Psoas muscle (tissue), 8 donors: Measurements from ENCODE around the gene WDR88. TPM values are rescaled to one million over a fixed set of nuclear protein-coding genes. Genes with fewer than 3 reads are reported as not detected.

Source experiments
- ATAC-seq, 4 donors: fragments of 200-7000 bp; cut with Tn5 transposase; one replicate each; pipeline ENCODE4 v1.9.1; 2020; ENCODE audit warnings: moderate library complexity in 3 of 4, mild to moderate bottlenecking in 2 of 4
- DNase-seq, 2 donors: peaks; one replicate each; pipeline ENCODE4 v3.0.0-alpha.2; 2020
- H3K27ac ChIP-seq: fragments of 200-600 bp; one replicate; pipeline ENCODE4 v1.8.0; 2022
- H3K27me3 ChIP-seq, 3 donors: fragments of 200-600 bp in 1 of 3; one replicate each; pipeline versions ENCODE4 v1.6.1 to v1.8.0; 2013 to 2022; ENCODE audit warnings: low read length in 2 of 3, mild to moderate bottlenecking in 2 of 3, moderate library complexity in 1 of 3; ENCODE audit not compliant: insufficient read depth in 3 of 3
- H3K36me3 ChIP-seq, 2 donors: fragments of 200-600 bp in 1 of 2; one replicate each; pipeline versions ENCODE4 v1.6.1 to v1.8.0; 2013 to 2022; ENCODE audit warnings: low read depth in 1 of 2, mild to moderate bottlenecking in 1 of 2, moderate library complexity in 1 of 2; ENCODE audit not compliant: insufficient read depth in 1 of 2
- H3K4me1 ChIP-seq: fragments of 200-600 bp; one replicate; pipeline ENCODE4 v1.8.0; 2022
- H3K4me3 ChIP-seq: fragments of 200-600 bp; one replicate; pipeline ENCODE4 v1.8.0; 2022; ENCODE audit warnings: mild to moderate bottlenecking
- H3K9me3 ChIP-seq: fragments of 200-600 bp; one replicate; pipeline ENCODE4 v1.8.0; 2022
- WGBS, 3 donors: extraction: QIAGEN DNeasy Blood & Tissue Kit; methylation state at CpG; one replicate each; pipeline versions ENCODE4 v1.1.6 to v1.1.7; 2013; 5-methylcytosine and 5-hydroxymethylcytosine counted together
- intact Hi-C, 2 donors: fragments of 100-400 bp; cut with DNase I; formaldehyde crosslinking; loops; one replicate each; pipeline versions ENCODE4 v1.11.0 to v1.14.2; 2022
- polyA plus RNA-seq, 3 donors: library from polyadenylated mRNA; stranded (reverse); fragments of 200-250 nt; gene quantifications; one replicate each; pipeline ENCODE4 v1.2.3, GENCODE V29; 2013
- total RNA-seq, 4 donors: library from RNA; stranded (reverse); fragmentation: NEBNext Ultra II Directional in 2 of 4; extraction: Animal tissue kit (Norgen Biotek cat#: 25700) in 2 of 4; gene quantifications; one replicate each; pipeline versions ENCODE4 v1.2.1 to v1.2.4, GENCODE V29; 2021 to 2023
- TF ChIP-seq, protein P1 (sequence below): fragments of 200-600 bp; IDR thresholded peaks from one replicate; pipeline ENCODE4 v1.8.0; 2022; ENCODE audit warnings: antibody characterized with exemption
- donor health status: healthy with polysubstance abuse.
- donor health status: DM: no; HTN: no; CAD: no; lungs with moderate emphysema.
- donor health status: Bipolar disorder and iron deficiency.
- donor health status: healthy.
- donor health status: DM: yes; HTN: yes; CAD: no.
- donor health status: DM: no; HTN: no; CAD: no.
- donor health status: DM: no; HTN: no; CAD: no.
- donor health status: DM: yes; HTN: yes; CAD: no.

Gene WDR88
- total and polyA plus RNA-seq, 7 donors = 0.06 TPM; not detected in 6

DNA sequence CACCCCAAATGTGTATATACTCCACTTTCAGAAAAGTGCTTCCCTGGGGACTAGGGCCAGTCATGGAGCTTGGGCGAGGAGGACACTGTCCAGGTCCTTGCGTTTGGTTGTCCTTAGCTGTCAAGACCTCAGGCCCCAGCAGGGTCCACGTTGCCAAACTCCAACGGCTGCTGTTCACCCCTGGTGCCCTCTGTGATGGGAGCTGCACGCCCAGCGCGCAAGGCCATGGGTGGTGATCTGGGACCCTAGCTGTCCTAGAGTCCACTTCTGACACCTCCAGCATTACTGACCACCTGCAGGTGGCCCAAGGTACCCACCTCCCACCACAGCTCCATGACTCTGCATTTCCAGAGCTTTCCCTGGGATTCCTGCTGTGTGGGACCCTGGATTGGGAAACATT is 66.3 kb downstream of the WDR88 start:
- intact Hi-C loops = no loop called here
- DNase-seq = no peak
- TF ChIP-seq, protein P1, sequence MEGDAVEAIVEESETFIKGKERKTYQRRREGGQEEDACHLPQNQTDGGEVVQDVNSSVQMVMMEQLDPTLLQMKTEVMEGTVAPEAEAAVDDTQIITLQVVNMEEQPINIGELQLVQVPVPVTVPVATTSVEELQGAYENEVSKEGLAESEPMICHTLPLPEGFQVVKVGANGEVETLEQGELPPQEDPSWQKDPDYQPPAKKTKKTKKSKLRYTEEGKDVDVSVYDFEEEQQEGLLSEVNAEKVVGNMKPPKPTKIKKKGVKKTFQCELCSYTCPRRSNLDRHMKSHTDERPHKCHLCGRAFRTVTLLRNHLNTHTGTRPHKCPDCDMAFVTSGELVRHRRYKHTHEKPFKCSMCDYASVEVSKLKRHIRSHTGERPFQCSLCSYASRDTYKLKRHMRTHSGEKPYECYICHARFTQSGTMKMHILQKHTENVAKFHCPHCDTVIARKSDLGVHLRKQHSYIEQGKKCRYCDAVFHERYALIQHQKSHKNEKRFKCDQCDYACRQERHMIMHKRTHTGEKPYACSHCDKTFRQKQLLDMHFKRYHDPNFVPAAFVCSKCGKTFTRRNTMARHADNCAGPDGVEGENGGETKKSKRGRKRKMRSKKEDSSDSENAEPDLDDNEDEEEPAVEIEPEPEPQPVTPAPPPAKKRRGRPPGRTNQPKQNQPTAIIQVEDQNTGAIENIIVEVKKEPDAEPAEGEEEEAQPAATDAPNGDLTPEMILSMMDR = no peak
- H3K9me3 ChIP-seq = no peaks in the 10 kb centered on the region
- H3K4me1 ChIP-seq = peaks cover 9% of the 10 kb centered on the region
- H3K27ac ChIP-seq = no peak overlapping the region
- H3K36me3 ChIP-seq = peaks cover 0 to 38% of the 10 kb centered on the region in 2 donors
- no peak overlapping the region for H3K4me3 ChIP-seq
- H3K27me3 ChIP-seq = no peaks in the 10 kb centered on the region
- WGBS, 3 donors = 90 to 91% (median 91%) methylated on average over 7 of the region's 7 CpGs
- no peak for ATAC-seq

DNA sequence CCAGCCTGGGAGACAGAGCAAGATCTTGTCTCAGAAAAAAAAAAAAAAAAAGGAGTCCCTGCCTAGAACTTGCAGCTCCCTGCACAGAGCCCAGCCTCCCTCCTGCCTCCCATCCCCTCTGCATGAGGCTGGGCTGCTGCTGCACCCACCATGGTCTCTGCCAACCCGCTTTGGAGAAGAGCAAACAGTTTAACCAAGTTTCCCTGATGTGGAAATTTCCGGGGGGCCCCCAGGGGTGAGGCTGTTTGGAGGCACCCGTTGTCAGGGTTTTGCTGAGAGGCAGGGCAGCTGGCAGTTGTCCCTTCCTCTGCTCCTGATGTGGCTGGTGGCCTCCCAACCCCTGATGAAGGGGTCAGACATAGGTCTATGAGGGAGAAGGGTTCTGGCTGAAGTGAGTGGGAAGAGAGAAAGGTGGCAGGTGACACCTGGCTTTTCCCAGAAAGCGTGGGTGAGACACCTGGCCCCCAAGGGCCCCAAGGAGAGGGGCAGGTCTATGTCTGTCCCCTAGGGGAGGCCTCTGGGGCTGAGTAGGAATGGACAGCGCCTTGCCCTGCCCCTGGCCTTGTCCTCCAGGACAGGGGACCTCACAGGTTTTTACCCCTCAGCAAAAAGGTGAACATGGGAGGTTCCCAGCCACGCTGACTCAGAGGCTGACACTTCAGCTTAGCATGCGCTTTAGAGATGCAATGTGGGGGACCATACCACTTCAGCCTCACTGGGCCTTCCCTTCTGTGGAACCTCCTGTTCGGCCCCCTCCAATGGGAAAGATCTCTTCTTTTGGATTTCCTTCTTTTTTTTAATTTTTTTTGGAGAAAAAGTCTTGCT is 67.7 kb downstream of the WDR88 start:
- 79 to 86% (median 83%) methylated on average over 8 of the region's 8 CpGs for WGBS, 3 donors
- ATAC-seq = no peak

DNA sequence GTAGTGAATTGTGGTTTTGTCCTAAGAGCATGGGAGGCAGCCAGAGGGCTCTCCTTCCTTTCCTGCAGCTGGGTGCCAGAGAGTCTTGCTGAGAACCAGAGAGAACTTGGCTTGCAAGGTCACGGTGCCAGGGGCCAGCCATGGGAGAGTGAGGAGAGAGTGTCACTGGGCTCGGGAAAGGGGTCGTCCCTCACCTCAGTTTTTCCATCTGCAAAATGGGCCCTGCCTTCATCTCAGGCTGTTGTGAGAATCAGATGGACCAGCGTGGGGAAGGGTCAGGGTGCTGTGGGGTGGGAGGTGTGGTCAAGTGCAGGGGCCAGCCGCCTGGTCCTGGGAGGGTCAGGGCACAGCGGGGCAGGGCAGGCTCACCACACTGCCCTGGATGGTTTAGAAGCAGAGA is 69.6 kb downstream of the WDR88 start:
- TF ChIP-seq, protein P1 = no peak
- Histone ChIP-seq H3K9me3 (no peaks in the 10 kb centered on the region), H3K27me3 (no peaks in the 10 kb centered on the region), H3K4me3 (no peak overlapping the region), H3K27ac (no peak overlapping the region), H3K4me1 (no peaks in the 10 kb centered on the region), H3K36me3 (peaks cover 0 to 62% of the 10 kb centered on the region in 2 donors)
- DNase-seq = no peak
- WGBS, 3 donors = 86 to 95% (median 91%) methylated on average over 6 of the region's 6 CpGs
- intact Hi-C loops = no loop called here
- ATAC-seq = no peak

More for the DNA sequence above, 67.7 kb downstream of the WDR88 start:
- Histone ChIP-seq H3K4me1 (peaks cover 9% of the 10 kb centered on the region), H3K27ac (no peak overlapping the region), H3K36me3 (peaks cover 0 to 47% of the 10 kb centered on the region in 2 donors), H3K4me3 (no peak overlapping the region), H3K9me3 (no peaks in the 10 kb centered on the region), H3K27me3 (no peaks in the 10 kb centered on the region)
- intact Hi-C loops = no loop called here
- no peak for DNase-seq
- TF ChIP-seq, protein P1 = no peak

DNA sequence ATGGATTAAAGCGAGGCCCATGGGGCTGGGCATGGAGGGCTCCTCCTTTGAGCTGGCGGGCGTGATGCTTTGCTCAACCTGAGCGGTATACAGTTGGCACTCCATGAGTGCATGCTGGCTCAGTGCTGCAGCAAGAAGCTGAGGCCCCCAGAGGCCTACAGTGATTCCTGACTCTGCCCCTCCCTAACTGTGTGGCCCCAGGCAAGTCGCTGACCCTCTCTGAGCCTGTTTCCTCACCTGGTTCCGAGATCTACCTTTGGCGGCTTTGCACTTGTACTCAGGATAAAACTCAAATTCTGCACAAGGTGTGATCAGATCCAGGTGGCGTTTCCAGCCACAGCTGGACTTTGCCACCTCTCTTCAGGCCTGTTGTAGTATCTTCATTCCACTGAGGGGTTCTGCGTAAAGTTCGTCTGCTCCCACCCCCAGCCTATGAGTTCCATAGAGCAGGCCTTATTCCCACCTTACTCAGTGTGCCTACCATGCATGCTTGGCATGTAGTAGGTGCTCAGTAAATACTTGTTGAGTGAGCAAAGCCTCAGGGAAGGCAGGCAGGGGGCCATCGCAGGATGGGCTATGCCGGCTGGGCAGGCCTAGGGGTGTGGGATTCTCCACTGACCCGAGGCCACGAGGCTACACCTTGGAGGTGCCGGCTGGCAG is 70.1 kb downstream of the WDR88 start:
- Histone ChIP-seq H3K9me3 (no peaks in the 10 kb centered on the region), H3K4me3 (no peak overlapping the region), H3K27me3 (no peaks in the 10 kb centered on the region), H3K27ac (no peak overlapping the region), H3K4me1 (no peaks in the 10 kb centered on the region), H3K36me3 (peaks cover 0 to 58% of the 10 kb centered on the region in 2 donors)
- WGBS, 3 donors = 92 to 95% (median 94%) methylated on average over 15 of the region's 15 CpGs
- TF ChIP-seq, protein P1 = no peak
- no peak for DNase-seq
- intact Hi-C loops = no loop called here
- no peak for ATAC-seq
